ENCODE results near the gene ISOC1.

The ISOC1 gene

GRCh38 chr5:129094087-129094923, at the start of gene ISOC1:
TSS of gene ISOC1 (plus strand) at chr5:129094749. CDS start at chr5:129094767, 18 bp downstream.
- peak within 1 kb of the TSS; percentile 85 for H3K27ac Mint-ChIP-seq
- H3K9me3 Mint-ChIP-seq, result no peaks in the 10 kb centered on the region
- peaks cover 31% of the 10 kb centered on the region for H3K4me1 Mint-ChIP-seq
- peaks cover 15% of the 10 kb centered on the region for H3K27me3 Mint-ChIP-seq
- H3K4me3 Mint-ChIP-seq, result peak within 1 kb of the TSS; percentile 86
- peak; percentile 93 for DNase-seq
- peak; percentile 96 for ATAC-seq
- H3K36me3 Mint-ChIP-seq (ENCODE audit: low read depth), result peaks cover 1% of the 10 kb centered on the region

- no peaks in the 10 kb centered on the region for H3K36me3 Mint-ChIP-seq (ENCODE audit: low read depth)
- H3K27me3 Mint-ChIP-seq, result peaks cover 4% of the 10 kb centered on the region
- no peak overlapping the region for H3K27ac Mint-ChIP-seq
- H3K4me1 Mint-ChIP-seq, result no peaks in the 10 kb centered on the region
- H3K9me3 Mint-ChIP-seq, result peaks cover 25% of the 10 kb centered on the region
- no peak for ATAC-seq
- DNase-seq, result no peak
- no peak overlapping the region for H3K4me3 Mint-ChIP-seq
Measured at GRCh38 chr5:129046151-129046550, 48.4 kb upstream of the ISOC1 start.

GRCh38 chr5:129048509-129048908, 46.0 kb upstream of the ISOC1 start:
- no peak overlapping the region for H3K27ac Mint-ChIP-seq
- peaks cover 20% of the 10 kb centered on the region for H3K9me3 Mint-ChIP-seq
- H3K27me3 Mint-ChIP-seq, result peaks cover 5% of the 10 kb centered on the region
- ATAC-seq (no peak), DNase-seq (no peak)
- H3K4me1 Mint-ChIP-seq, result no peaks in the 10 kb centered on the region
- no peaks in the 10 kb centered on the region for H3K36me3 Mint-ChIP-seq (ENCODE audit: low read depth)
- no peak overlapping the region for H3K4me3 Mint-ChIP-seq

GRCh38 chr5:129049126-129049799, 45.3 kb upstream of the ISOC1 start:
- Mint-ChIP-seq H3K4me1 (no peaks in the 10 kb centered on the region), H3K27ac (no peak overlapping the region), H3K36me3 (ENCODE audit: low read depth) (no peaks in the 10 kb centered on the region), H3K4me3 (no peak overlapping the region), H3K9me3 (peaks cover 18% of the 10 kb centered on the region), H3K27me3 (peaks cover 6% of the 10 kb centered on the region)
- DNase-seq, result no peak
- ATAC-seq, result no peak

GRCh38 chr5:129051283-129051682, 43.3 kb upstream of the ISOC1 start:
- Mint-ChIP-seq H3K9me3 (no peaks in the 10 kb centered on the region), H3K36me3 (ENCODE audit: low read depth) (no peaks in the 10 kb centered on the region), H3K4me3 (no peak overlapping the region), H3K27ac (no peak overlapping the region), H3K4me1 (no peaks in the 10 kb centered on the region), H3K27me3 (peaks cover 16% of the 10 kb centered on the region)
- ATAC-seq (no peak), DNase-seq (no peak)

- H3K4me1 Mint-ChIP-seq, result no peaks in the 10 kb centered on the region
- H3K36me3 Mint-ChIP-seq (ENCODE audit: low read depth), result no peaks in the 10 kb centered on the region
- H3K27ac Mint-ChIP-seq, result no peak overlapping the region
- H3K27me3 Mint-ChIP-seq, result peaks cover 16% of the 10 kb centered on the region
- no peak overlapping the region for H3K4me3 Mint-ChIP-seq
- ATAC-seq, result no peak
- peaks cover 4% of the 10 kb centered on the region for H3K9me3 Mint-ChIP-seq
- no peak for DNase-seq
Measured at GRCh38 chr5:129053438-129053837, 41.1 kb upstream of the ISOC1 start.

GRCh38 chr5:129057329-129057728, 37.2 kb upstream of the ISOC1 start:
- Mint-ChIP-seq H3K27ac (no peak overlapping the region), H3K36me3 (ENCODE audit: low read depth) (no peaks in the 10 kb centered on the region), H3K9me3 (peaks cover 4% of the 10 kb centered on the region), H3K27me3 (peaks cover 14% of the 10 kb centered on the region), H3K4me3 (no peak overlapping the region), H3K4me1 (no peaks in the 10 kb centered on the region)
- DNase-seq (no peak), ATAC-seq (no peak)

- ATAC-seq, result no peak
Measured at GRCh38 chr5:129061849-129062248, 32.7 kb upstream of the ISOC1 start.

GRCh38 chr5:129063483-129064113, 31.0 kb upstream of the ISOC1 start:
- Mint-ChIP-seq H3K9me3 (no peaks in the 10 kb centered on the region), H3K4me3 (no peak overlapping the region), H3K4me1 (no peaks in the 10 kb centered on the region), H3K36me3 (ENCODE audit: low read depth) (no peaks in the 10 kb centered on the region), H3K27me3 (peaks cover 4% of the 10 kb centered on the region), H3K27ac (no peak overlapping the region)
- ATAC-seq (no peak), DNase-seq (no peak)

More at GRCh38 chr5:129061849-129062248, 32.7 kb upstream of the ISOC1 start:
- Mint-ChIP-seq H3K36me3 (ENCODE audit: low read depth) (no peaks in the 10 kb centered on the region), H3K4me3 (no peak overlapping the region), H3K4me1 (no peaks in the 10 kb centered on the region), H3K27ac (no peak overlapping the region), H3K27me3 (peaks cover 4% of the 10 kb centered on the region), H3K9me3 (peaks cover 4% of the 10 kb centered on the region)
- DNase-seq, result no peak

GRCh38 chr5:129065721-129066120, 28.8 kb upstream of the ISOC1 start:
- Mint-ChIP-seq H3K4me1 (no peaks in the 10 kb centered on the region), H3K4me3 (no peak overlapping the region), H3K36me3 (ENCODE audit: low read depth) (no peaks in the 10 kb centered on the region), H3K9me3 (no peaks in the 10 kb centered on the region), H3K27ac (no peak overlapping the region), H3K27me3 (peaks cover 6% of the 10 kb centered on the region)
- DNase-seq, result no peak
- ATAC-seq, result no peak

- Mint-ChIP-seq H3K4me3 (no peak overlapping the region), H3K27me3 (peaks cover 5% of the 10 kb centered on the region), H3K4me1 (no peaks in the 10 kb centered on the region), H3K36me3 (ENCODE audit: low read depth) (no peaks in the 10 kb centered on the region), H3K9me3 (no peaks in the 10 kb centered on the region), H3K27ac (no peak overlapping the region)
- no peak for DNase-seq
- ATAC-seq, result no peak
Measured at GRCh38 chr5:129067745-129068144, 26.8 kb upstream of the ISOC1 start.

- peaks cover 11% of the 10 kb centered on the region for H3K27me3 Mint-ChIP-seq
- no peak for DNase-seq
- no peaks in the 10 kb centered on the region for H3K9me3 Mint-ChIP-seq
- no peak overlapping the region for H3K4me3 Mint-ChIP-seq
- no peaks in the 10 kb centered on the region for H3K4me1 Mint-ChIP-seq
- no peak for ATAC-seq
- H3K36me3 Mint-ChIP-seq (ENCODE audit: low read depth), result no peaks in the 10 kb centered on the region
- no peak overlapping the region for H3K27ac Mint-ChIP-seq
Measured at GRCh38 chr5:129069292-129069691, 25.3 kb upstream of the ISOC1 start.

- DNase-seq (no peak), ATAC-seq (no peak)
- Mint-ChIP-seq H3K27ac (no peak overlapping the region), H3K4me1 (no peaks in the 10 kb centered on the region), H3K27me3 (peaks cover 14% of the 10 kb centered on the region), H3K4me3 (no peak overlapping the region), H3K36me3 (ENCODE audit: low read depth) (no peaks in the 10 kb centered on the region), H3K9me3 (no peaks in the 10 kb centered on the region)
Measured at GRCh38 chr5:129073111-129073510, 21.4 kb upstream of the ISOC1 start.

GRCh38 chr5:129074903-129075302, 19.6 kb upstream of the ISOC1 start:
- no peak overlapping the region for H3K4me3 Mint-ChIP-seq
- H3K27me3 Mint-ChIP-seq, result peaks cover 14% of the 10 kb centered on the region
- no peaks in the 10 kb centered on the region for H3K4me1 Mint-ChIP-seq
- DNase-seq (no peak), ATAC-seq (no peak)
- no peaks in the 10 kb centered on the region for H3K36me3 Mint-ChIP-seq (ENCODE audit: low read depth)
- H3K27ac Mint-ChIP-seq, result no peak overlapping the region
- no peaks in the 10 kb centered on the region for H3K9me3 Mint-ChIP-seq
